Suprapubic skin (tissue), 4 donors: ENCODE data around the gene PTPRN2. TPM values are rescaled to one million over a fixed set of nuclear protein-coding genes. Genes with fewer than 3 reads are reported as not detected.

Experiments
- DNase-seq, 2 donors: peaks; one replicate each; pipeline ENCODE4 v3.0.0-alpha.2; 2019; ENCODE audit warnings: low spot score in 2 of 2
- H3K27ac ChIP-seq: fragments of 200-600 bp; sonication (generic); one replicate; pipeline ENCODE4 v1.5.1; 2019
- H3K27me3 ChIP-seq: fragments of 200-600 bp; sonication (generic); one replicate; pipeline ENCODE4 v1.5.1; 2019
- H3K36me3 ChIP-seq: fragments of 200-600 bp; sonication (generic); one replicate; pipeline ENCODE4 v1.5.1; 2019
- H3K4me1 ChIP-seq: fragments of 200-600 bp; sonication (generic); one replicate; pipeline ENCODE4 v1.5.1; 2019
- H3K4me3 ChIP-seq: fragments of 200-600 bp; sonication (generic); one replicate; pipeline ENCODE4 v1.5.1; 2019; ENCODE audit warnings: mild to moderate bottlenecking
- H3K9me3 ChIP-seq: fragments of 200-600 bp; sonication (generic); one replicate; pipeline ENCODE4 v1.5.1; 2019
- EP300 ChIP-seq: sonication (generic); formaldehyde crosslinking; IDR thresholded peaks from one replicate; pipeline ENCODE4 v1.6.1; 2017; ENCODE audit warnings: antibody characterized with exemption
- POLR2A ChIP-seq, 2 donors: fragments of 450-650 bp; IDR thresholded peaks; one replicate each; pipeline ENCODE4 v1.6.1; 2017; ENCODE audit warnings: antibody characterized with exemption in 2 of 2, mild to moderate bottlenecking in 2 of 2, moderate library complexity in 2 of 2
- POLR2AphosphoS5 ChIP-seq, 3 donors: sonication (generic); formaldehyde crosslinking; IDR thresholded peaks; one replicate each; pipeline ENCODE4 v1.6.1; 2017; ENCODE audit warnings: antibody characterized with exemption in 3 of 3
- WGBS: methylation state at CpG from one replicate; pipeline ENCODE4 v1.1.5; 2018; 5-methylcytosine and 5-hydroxymethylcytosine counted together
- total RNA-seq, 4 donors: library from RNA; depleted of rRNA; stranded (reverse); fragments of >200 nt; gene quantifications; one replicate each; pipeline ENCODE4 v1.1.0, GENCODE V29; 2016
- TF ChIP-seq, protein P1 (sequence below), 2 donors: fragments of 200-600 bp in 1 of 2; fragments of 450-650 bp in 1 of 2; sonication (generic) in 1 of 2; IDR thresholded peaks; one replicate each; pipeline ENCODE4 v1.5.1; 2016 to 2019; ENCODE audit warnings: antibody characterized with exemption in 2 of 2, mild to moderate bottlenecking in 1 of 2, moderate library complexity in 1 of 2

The PTPRN2 gene
- total RNA-seq, 4 donors from 2014 or later: 0.23 to 1.8 (median 1.3) TPM

- H3K9me3 ChIP-seq: no peaks in the 10 kb centered on the region
- no peak overlapping the region for H3K27ac ChIP-seq
- H3K4me3 ChIP-seq: no peak overlapping the region
- H3K27me3 ChIP-seq: no peaks in the 10 kb centered on the region
- TF ChIP-seq POLR2A (IDR thresholded peaks at IDR 0.05) (no peak), EP300 (no peak)
- TF ChIP-seq, protein P1, sequence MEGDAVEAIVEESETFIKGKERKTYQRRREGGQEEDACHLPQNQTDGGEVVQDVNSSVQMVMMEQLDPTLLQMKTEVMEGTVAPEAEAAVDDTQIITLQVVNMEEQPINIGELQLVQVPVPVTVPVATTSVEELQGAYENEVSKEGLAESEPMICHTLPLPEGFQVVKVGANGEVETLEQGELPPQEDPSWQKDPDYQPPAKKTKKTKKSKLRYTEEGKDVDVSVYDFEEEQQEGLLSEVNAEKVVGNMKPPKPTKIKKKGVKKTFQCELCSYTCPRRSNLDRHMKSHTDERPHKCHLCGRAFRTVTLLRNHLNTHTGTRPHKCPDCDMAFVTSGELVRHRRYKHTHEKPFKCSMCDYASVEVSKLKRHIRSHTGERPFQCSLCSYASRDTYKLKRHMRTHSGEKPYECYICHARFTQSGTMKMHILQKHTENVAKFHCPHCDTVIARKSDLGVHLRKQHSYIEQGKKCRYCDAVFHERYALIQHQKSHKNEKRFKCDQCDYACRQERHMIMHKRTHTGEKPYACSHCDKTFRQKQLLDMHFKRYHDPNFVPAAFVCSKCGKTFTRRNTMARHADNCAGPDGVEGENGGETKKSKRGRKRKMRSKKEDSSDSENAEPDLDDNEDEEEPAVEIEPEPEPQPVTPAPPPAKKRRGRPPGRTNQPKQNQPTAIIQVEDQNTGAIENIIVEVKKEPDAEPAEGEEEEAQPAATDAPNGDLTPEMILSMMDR (IDR thresholded peaks at IDR 0.05): no peak
- no peaks in the 10 kb centered on the region for H3K36me3 ChIP-seq
- no peak for DNase-seq
- WGBS: 100% methylated on average over 4 of the region's 7 CpGs
- H3K4me1 ChIP-seq: no peaks in the 10 kb centered on the region
Observed at GRCh38 chr7:158602041-158602440, 14.4 kb upstream of the PTPRN2 start.

DNA sequence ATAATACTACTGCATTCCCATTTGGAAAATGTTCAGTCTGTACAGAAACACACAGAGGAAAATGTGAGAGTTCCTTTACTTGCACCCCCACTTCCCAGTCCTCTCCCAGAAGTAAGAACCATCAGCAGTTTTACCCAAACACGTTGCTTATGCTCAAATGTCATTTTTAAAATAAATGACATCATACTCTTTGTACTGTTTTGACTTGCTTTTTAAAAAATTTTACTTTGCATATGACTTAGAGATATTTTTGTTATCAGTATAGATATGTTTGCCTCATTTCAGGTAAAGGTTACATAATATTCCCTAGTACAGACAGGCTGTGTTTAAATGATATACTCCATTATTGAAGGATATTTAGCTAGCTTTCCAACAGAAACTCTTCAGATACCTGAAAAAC lies 13.5 kb upstream of the PTPRN2 start:
- DNase-seq: no peak
- TF ChIP-seq, protein P1 (IDR thresholded peaks at IDR 0.05): no peak
- TF ChIP-seq POLR2A (IDR thresholded peaks at IDR 0.05) (no peak), POLR2AphosphoS5 (IDR thresholded peaks at IDR 0.05) (no peak), EP300 (no peak)
- Histone ChIP-seq H3K27ac (no peak overlapping the region), H3K9me3 (no peaks in the 10 kb centered on the region), H3K4me1 (no peaks in the 10 kb centered on the region), H3K4me3 (no peak overlapping the region), H3K36me3 (no peaks in the 10 kb centered on the region), H3K27me3 (no peaks in the 10 kb centered on the region)
- 55% methylated on average over 1 of the region's 1 CpG for WGBS

DNA sequence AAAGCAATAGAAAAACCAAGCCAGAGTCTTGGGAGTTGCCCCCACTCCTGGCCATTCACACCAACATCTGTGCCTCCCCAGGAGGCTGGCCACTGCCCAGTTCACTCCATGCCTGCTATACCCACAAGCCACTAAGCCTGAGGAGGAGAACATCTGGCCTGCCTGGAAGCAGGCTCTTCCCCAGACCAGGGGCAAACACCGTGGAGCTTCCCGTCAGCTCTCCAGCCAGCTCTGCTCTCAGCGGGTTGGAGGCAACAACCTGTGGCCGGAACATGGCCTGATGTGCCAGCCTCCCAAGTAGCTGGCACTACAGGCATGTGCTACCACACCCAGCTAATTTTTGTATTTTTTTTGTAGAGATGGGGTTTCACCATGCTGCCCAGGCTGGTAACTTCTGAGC lies 9.1 kb upstream of the PTPRN2 start:
- H3K27ac ChIP-seq: no peak overlapping the region
- TF ChIP-seq EP300: no peak
- TF ChIP-seq, protein P1 (IDR thresholded peaks at IDR 0.05): no peak
- TF ChIP-seq POLR2AphosphoS5 (IDR thresholded peaks at IDR 0.05): no peak
- no peak for TF ChIP-seq POLR2A (IDR thresholded peaks at IDR 0.05)
- no peaks in the 10 kb centered on the region for H3K9me3 ChIP-seq
- H3K4me1 ChIP-seq: no peaks in the 10 kb centered on the region
- 97% methylated on average over 4 of the region's 4 CpGs for WGBS
- no peak overlapping the region for H3K4me3 ChIP-seq
- no peak for DNase-seq
- H3K36me3 ChIP-seq: no peaks in the 10 kb centered on the region
- H3K27me3 ChIP-seq: no peaks in the 10 kb centered on the region

DNA sequence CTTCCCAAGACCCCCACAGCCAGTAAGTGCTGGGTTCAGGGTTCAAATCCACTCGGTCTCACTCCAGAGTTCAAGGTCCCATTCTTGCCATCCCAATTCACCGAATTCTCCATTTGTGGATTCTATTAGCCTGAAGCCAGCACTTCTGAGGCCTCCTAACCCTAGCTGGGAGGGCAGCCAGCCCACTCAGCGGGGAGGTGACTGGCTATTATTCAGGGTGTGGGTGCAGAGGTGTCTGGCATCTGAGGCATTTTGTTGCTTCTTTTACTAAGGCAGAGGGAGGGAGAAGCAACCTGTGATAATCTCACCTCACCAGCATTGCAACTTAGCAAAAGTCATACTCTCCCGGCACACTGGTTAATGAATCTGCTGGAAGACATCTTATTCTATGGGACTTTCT lies 8.7 kb upstream of the PTPRN2 start:
- TF ChIP-seq, protein P1 (IDR thresholded peaks at IDR 0.05): no peak
- no peaks in the 10 kb centered on the region for H3K36me3 ChIP-seq
- H3K4me1 ChIP-seq: no peaks in the 10 kb centered on the region
- no peak for DNase-seq
- H3K27me3 ChIP-seq: no peaks in the 10 kb centered on the region
- no peaks in the 10 kb centered on the region for H3K9me3 ChIP-seq
- no peak overlapping the region for H3K4me3 ChIP-seq
- WGBS: 93% methylated on average over 4 of the region's 4 CpGs
- no peak overlapping the region for H3K27ac ChIP-seq

- TF ChIP-seq, protein P1 (IDR thresholded peaks at IDR 0.05): no peak
- TF ChIP-seq POLR2A (IDR thresholded peaks at IDR 0.05): no peak
- no peak for TF ChIP-seq POLR2AphosphoS5 (IDR thresholded peaks at IDR 0.05)
- TF ChIP-seq EP300: no peak
- no peak overlapping the region for H3K4me3 ChIP-seq
- WGBS: 61% methylated on average over 3 of the region's 3 CpGs
- H3K36me3 ChIP-seq: no peaks in the 10 kb centered on the region
- no peak overlapping the region for H3K27ac ChIP-seq
- DNase-seq: no peak
- no peaks in the 10 kb centered on the region for H3K27me3 ChIP-seq
- no peaks in the 10 kb centered on the region for H3K9me3 ChIP-seq
- H3K4me1 ChIP-seq: no peaks in the 10 kb centered on the region
Observed at GRCh38 chr7:158595068-158595467, 7.4 kb upstream of the PTPRN2 start.
